GM12878 (cell line): ENCODE results near the gene GPLD1. TPM values are rescaled to one million over a fixed set of nuclear protein-coding genes. Genes with fewer than 3 reads are reported as not detected.

Experiments
- CEBPB ChIP-seq, 2 experiments: fragments of 150-350 bp in 1 of 2; IDR thresholded peaks; 2 replicates each; pipeline ENCODE4 v1.6.1; 2012 to 2014; ENCODE audit warnings: low read depth in 2 of 2, low read length in 2 of 2, borderline replicate concordance in 1 of 2, inconsistent platforms in 1 of 2
- CHD1 ChIP-seq: IDR thresholded peaks from 2 replicates; pipeline ENCODE4 v1.6.1; 2012; ENCODE audit warnings: low read depth, low read length, improper control_type of control experiment
- E2F4 ChIP-seq: IDR thresholded peaks from 2 replicates; pipeline ENCODE4 v1.6.1; 2012; ENCODE audit warnings: low read depth, low read length, improper control_type of control experiment
- EGR1 ChIP-seq, 2 experiments: IDR thresholded peaks; 1 replicate in 1 of 2; 2 replicates in 1 of 2; pipeline ENCODE4 v1.6.1; 2011 to 2012; ENCODE audit warnings: low read depth in 2 of 2, low read length in 2 of 2, borderline replicate concordance in 1 of 2, mild to moderate bottlenecking in 1 of 2, moderate library complexity in 1 of 2
- FOXM1 ChIP-seq: IDR thresholded peaks from 2 replicates; pipeline ENCODE4 v1.6.1; 2012; ENCODE audit warnings: low read depth, mild to moderate bottlenecking, inconsistent platforms, low read length, moderate library complexity
- IKZF1 ChIP-seq: fragments of 450-650 bp; conservative IDR thresholded peaks from 2 replicates; pipeline ENCODE4 v1.6.1; 2017; ENCODE audit warnings: antibody characterized with exemption, mild to moderate bottlenecking
- IKZF2 ChIP-seq, 2 experiments: fragments of 450-650 bp; IDR thresholded peaks; 2 replicates each; pipeline ENCODE4 v1.6.1; 2017; ENCODE audit warnings: mild to moderate bottlenecking in 2 of 2, moderate library complexity in 2 of 2
- IRF4 ChIP-seq: IDR thresholded peaks from 2 replicates; pipeline ENCODE4 v1.6.1; 2011; ENCODE audit warnings: low read depth, low read length
- KLF5 ChIP-seq: fragments of 450-650 bp; IDR thresholded peaks from 2 replicates; pipeline ENCODE4 v1.6.1; 2014; ENCODE audit warnings: mild to moderate bottlenecking; ENCODE audit not compliant: partially characterized antibody
- LARP7 ChIP-seq: fragments of 450-650 bp; IDR thresholded peaks from 2 replicates; pipeline ENCODE4 v1.6.1; 2017; ENCODE audit warnings: mild to moderate bottlenecking
- MAX ChIP-seq: IDR thresholded peaks from 2 replicates; pipeline ENCODE4 v1.6.1; 2012; ENCODE audit warnings: low read depth, low read length, improper control_type of control experiment
- MEF2B ChIP-seq: fragments of 450-650 bp; IDR thresholded peaks from 2 replicates; pipeline ENCODE4 v1.6.1; 2018; ENCODE audit warnings: mild to moderate bottlenecking, moderate library complexity; ENCODE audit not compliant: partially characterized antibody, poor library complexity, severe bottlenecking
- MLLT1 ChIP-seq: fragments of 450-650 bp; IDR thresholded peaks from 2 replicates; pipeline ENCODE4 v1.6.1; 2016; ENCODE audit warnings: mild to moderate bottlenecking
- MXI1 ChIP-seq: fragments of 150-350 bp; IDR thresholded peaks from 2 replicates; pipeline ENCODE4 v1.6.1; 2011; ENCODE audit warnings: low read depth, mild to moderate bottlenecking, inconsistent platforms, low read length, improper control_type of control experiment
- NBN ChIP-seq: fragments of 450-650 bp; IDR thresholded peaks from 2 replicates; pipeline ENCODE4 v1.6.1; 2016
- NKRF ChIP-seq: fragments of 450-650 bp; conservative IDR thresholded peaks from 2 replicates; pipeline ENCODE4 v1.6.1; 2017; ENCODE audit warnings: mild to moderate bottlenecking, moderate library complexity
- RAD51 ChIP-seq: fragments of 450-650 bp; IDR thresholded peaks from 2 replicates; pipeline ENCODE4 v1.6.1; 2016; ENCODE audit warnings: moderate library complexity, mild to moderate bottlenecking, inconsistent platforms
- RB1 ChIP-seq: fragments of 450-650 bp; formaldehyde crosslinking; IDR thresholded peaks from 2 replicates; pipeline ENCODE4 v1.6.1; 2017; ENCODE audit warnings: mild to moderate bottlenecking, borderline replicate concordance
- RBBP5 ChIP-seq: fragments of 200-600 bp; sonication (generic); conservative IDR thresholded peaks from 2 replicates; pipeline ENCODE4 v1.6.1; 2016
- RFX5 ChIP-seq: IDR thresholded peaks from 2 replicates; pipeline ENCODE4 v1.6.1; 2011; ENCODE audit warnings: low read depth, low read length, improper control_type of control experiment
- SIX5 ChIP-seq: IDR thresholded peaks from 2 replicates; pipeline ENCODE4 v1.6.1; 2011; ENCODE audit warnings: mild to moderate bottlenecking, low read depth, low read length, moderate library complexity; ENCODE audit not compliant: severe bottlenecking
- SMAD5 ChIP-seq: IDR thresholded peaks from 2 replicates; pipeline ENCODE4 v1.6.1; 2016; ENCODE audit warnings: antibody characterized with exemption, low read depth
- STAT3 ChIP-seq: IDR thresholded peaks from 2 replicates; pipeline ENCODE4 v1.6.1; 2011; ENCODE audit warnings: low read depth, low read length, improper control_type of control experiment
- TAF1 ChIP-seq: IDR thresholded peaks from 2 replicates; pipeline ENCODE4 v1.6.1; 2011; ENCODE audit warnings: mild to moderate bottlenecking, low read depth, low read length, borderline replicate concordance
- TCF7 ChIP-seq: IDR thresholded peaks from 2 replicates; pipeline ENCODE4 v1.6.1; 2014; ENCODE audit warnings: antibody characterized with exemption, borderline replicate concordance
- ZNF207 ChIP-seq: fragments of 450-650 bp; IDR thresholded peaks from 2 replicates; pipeline ENCODE4 v1.6.1; 2014; ENCODE audit warnings: antibody characterized with exemption, mild to moderate bottlenecking, borderline replicate concordance
- ZNF274 ChIP-seq: IDR thresholded peaks from one replicate; pipeline ENCODE4 v1.8.0; 2011; ENCODE audit not compliant: insufficient read length, insufficient read depth
- polyA plus RNA-seq, 11 experiments: library from polyadenylated mRNA; depleted of rRNA in 4 of 11; unstranded in 6 of 11; stranded (reverse) in 5 of 11; fragments of >200 nt; fragmentation: Nextera tagmentation in 4 of 11; fragmentation: Illumina TruSeq in 1 of 11; extraction: Ambion mirVana in 4 of 11; extraction: Trizol in 1 of 11; gene quantifications; 1 replicate in 1 of 11; 2 replicates in 10 of 11; pipeline versions ENCODE4 v1.2.1 to v1.2.3, GENCODE V29; 2011 to 2016; ENCODE audit warnings: inconsistent platforms in 2 of 11, missing spikeins in 2 of 11, low read depth in 1 of 11
- total RNA-seq, 4 experiments: library from RNA; depleted of rRNA in 3 of 4; stranded (reverse); fragments of >200 nt in 3 of 4; fragmentation: Illumina TruSeq in 1 of 4; extraction: Trizol in 1 of 4; gene quantifications; 2 replicates each; pipeline versions ENCODE4 v1.2.1 to v1.2.3, GENCODE V29; 2013 to 2021

Gene GPLD1
- total and polyA plus RNA-seq, 10 of the 15 experiments (the other 5 are each of a cell fraction or from before 2014, with no cell fraction given) = 0.04 to 1.0 (median 0.69) TPM

GRCh38 chr6:24494821-24495795 is 5.7 kb upstream of the GPLD1 start, which contains the start of gene ALDH5A1 (continued):
- TF ChIP-seq CEBPB (IDR thresholded peaks at IDR 0.05; ENCODE audit: borderline replicate concordance in 1 of 2, low read depth in 2 of 2, low read length in 2 of 2) (no peak), ZNF274 (no peak), SMAD5 (no peak), IRF4 (no peak), RBBP5 (no peak), RAD51 (0 out of 2 replicates have a peak, but pooled peaks have one; percentile 57), NBN (peak; percentile 31; the same call in 1 of the 2 replicates), RFX5 (0 out of 2 replicates have a peak, but pooled peaks have one; percentile 10), IKZF2 (IDR thresholded peaks at IDR 0.05) (peak in 1 of 2 experiments; percentile 22; a peak in 2 of 4 replicates), IKZF1 (peak; percentile 92), TCF7 (no peak), FOXM1 (no peak), CHD1 (no peak), ZNF207 (peak; percentile 67; the same call in 1 of the 2 replicates), E2F4 (no peak), LARP7 (peak; percentile 96), SIX5 (no peak), MAX (peak; percentile 36; the same call in 1 of the 2 replicates), MLLT1 (0 out of 2 replicates have a peak, but pooled peaks have one; percentile 23), NKRF (peak; percentile 74; the same call in 1 of the 2 replicates), EGR1 (IDR thresholded peaks at IDR 0.05; ENCODE audit: borderline replicate concordance in 1 of 2, low read depth in 2 of 2, low read length in 2 of 2) (peak; percentile 32 to 89), MEF2B (peak; percentile 81), MXI1 (peak; percentile 61), STAT3 (no peak), TAF1 (peak; percentile 7; the same call in 1 of the 2 replicates), KLF5 (no peak), RB1 (0 out of 2 replicates have a peak, but pooled peaks have one; percentile 64)
